Neural progenitor cell (in vitro differentiated cells): ENCODE data around the gene TNRC6C. TPM values are rescaled to one million over a fixed set of nuclear protein-coding genes. Genes with fewer than 3 reads are reported as not detected.

ENCODE experiments used
- DNase-seq: peaks from one replicate; pipeline ENCODE4 v3.0.0-alpha.2; 2016; ENCODE audit warnings: low spot score
- H2AFZ ChIP-seq: fragments of 200-600 bp; sonication (generic); replicated peaks from 2 replicates; pipeline ENCODE4 v1.6.1; 2016; ENCODE audit warnings: antibody characterized with exemption
- H3F3A ChIP-seq: fragments of 200-600 bp; sonication (generic); 2 replicates; pipeline ENCODE4 v1.6.1; 2016; ENCODE audit warnings: antibody characterized with exemption, low read depth
- H3K27ac ChIP-seq: fragments of 200-600 bp; sonication (generic); 2 replicates; pipeline ENCODE4 v1.5.1; 2016; ENCODE audit warnings: mild to moderate bottlenecking
- H3K27me3 ChIP-seq: fragments of 200-600 bp; sonication (generic); 2 replicates; pipeline ENCODE4 v1.6.1; 2016; ENCODE audit warnings: mild to moderate bottlenecking, moderate library complexity
- H3K36me3 ChIP-seq: fragments of 200-600 bp; sonication (generic); 2 replicates; pipeline ENCODE4 v1.5.1; 2016
- H3K4me1 ChIP-seq: fragments of 200-600 bp; sonication (generic); 2 replicates; pipeline ENCODE4 v1.6.1; 2016; ENCODE audit warnings: mixed run types
- H3K4me2 ChIP-seq: fragments of 200-600 bp; sonication (generic); 2 replicates; pipeline ENCODE4 v1.6.1; 2016
- H3K4me3 ChIP-seq: fragments of 200-600 bp; sonication (generic); 2 replicates; pipeline ENCODE4 v1.5.1; 2016
- H3K79me2 ChIP-seq: fragments of 200-600 bp; sonication (generic); 2 replicates; pipeline ENCODE4 v1.6.1; 2016; ENCODE audit warnings: low read depth
- H3K9ac ChIP-seq: fragments of 200-600 bp; sonication (generic); 2 replicates; pipeline ENCODE4 v1.6.1; 2016
- H3K9me3 ChIP-seq: fragments of 200-600 bp; sonication (generic); 2 replicates; pipeline ENCODE4 v1.5.1; 2016; ENCODE audit warnings: low read depth
- H4K20me1 ChIP-seq: fragments of 200-600 bp; sonication (generic); 2 replicates; pipeline ENCODE4 v1.6.1; 2016; ENCODE audit warnings: low read depth
- H3K27ac Mint-ChIP-seq: 3 replicates; pipeline ENCODE4 v1.8.0; 2021; ENCODE audit warnings: mixed read lengths
- H3K27me3 Mint-ChIP-seq: 2 replicates; pipeline ENCODE4 v1.8.0; 2022; ENCODE audit warnings: low read depth, mild to moderate bottlenecking, inconsistent platforms, moderate library complexity, mixed read lengths; ENCODE audit not compliant: insufficient read depth
- H3K36me3 Mint-ChIP-seq: 3 replicates; pipeline ENCODE4 v1.8.0; 2021; ENCODE audit warnings: mixed read lengths
- H3K4me1 Mint-ChIP-seq: 3 replicates; pipeline ENCODE4 v1.8.0; 2021; ENCODE audit warnings: mixed read lengths
- H3K4me3 Mint-ChIP-seq: 3 replicates; pipeline ENCODE4 v1.8.0; 2021; ENCODE audit warnings: mild to moderate bottlenecking, moderate library complexity, mixed read lengths
- H3K9me3 Mint-ChIP-seq: 3 replicates; pipeline ENCODE4 v1.8.0; 2020; ENCODE audit warnings: mixed read lengths
- CTCF ChIP-seq: fragments of 200-600 bp; sonication (generic); IDR thresholded peaks from 2 replicates; pipeline ENCODE4 v1.5.1; 2017; ENCODE audit warnings: antibody characterized with exemption, mild to moderate bottlenecking
- EZH2 ChIP-seq: fragments of 200-600 bp; sonication (generic); IDR thresholded peaks from 2 replicates; pipeline ENCODE4 v1.6.1; 2017; ENCODE audit warnings: antibody characterized with exemption, mild to moderate bottlenecking, moderate library complexity
- EZH2phosphoT487 ChIP-seq: fragments of 200-600 bp; sonication (generic); IDR thresholded peaks from 2 replicates; pipeline ENCODE4 v1.6.1; 2017; ENCODE audit warnings: antibody characterized with exemption
- total RNA-seq: library from RNA; depleted of rRNA; stranded (reverse); fragments of >200 nt; gene quantifications from 2 replicates; pipeline ENCODE4 v1.2.3, GENCODE V29; 2015; ENCODE audit warnings: low replicate concordance

Gene TNRC6C
- total RNA-seq, 1 donor from 2014 or later, result 14.9 TPM

GRCh38 chr17:78126895-78127238, 168.4 kb downstream of the TNRC6C start:
- Histone ChIP-seq H3K36me3 (no peaks in the 10 kb centered on the region), H3K9me3 (no peaks in the 10 kb centered on the region), H3K9ac (no peak overlapping the region), H3K4me1 (peaks cover 27% of the 10 kb centered on the region), H3K4me2 (peak overlapping the region; percentile 89), H3K27me3 (peaks cover 46% of the 10 kb centered on the region), H3K4me3 (peak overlapping the region; percentile 81), H3F3A (peaks cover 15% of the 10 kb centered on the region), H4K20me1 (peaks cover 5% of the 10 kb centered on the region), H3K27ac (no peak overlapping the region), H3K79me2 (no peaks in the 10 kb centered on the region), H2AFZ (no peak overlapping the region)
- Mint-ChIP-seq H3K4me1 (peaks cover 14% of the 10 kb centered on the region), H3K4me3 (peak overlapping the region; percentile 79), H3K27me3 (peaks cover 10% of the 10 kb centered on the region), H3K36me3 (peaks cover 3% of the 10 kb centered on the region), H3K27ac (no peak overlapping the region), H3K9me3 (no peaks in the 10 kb centered on the region)
- DNase-seq, result no peak
- no peak for TF ChIP-seq CTCF
- no peak for TF ChIP-seq EZH2phosphoT487
- TF ChIP-seq EZH2, result no peak

GRCh38 chr17:78127239-78127887, 168.9 kb downstream of the TNRC6C start:
- Histone ChIP-seq H2AFZ (peak overlapping the region; percentile 90), H4K20me1 (peaks cover 5% of the 10 kb centered on the region), H3K27me3 (peaks cover 51% of the 10 kb centered on the region), H3K4me2 (peak overlapping the region; percentile 89), H3K9me3 (no peaks in the 10 kb centered on the region), H3K9ac (no peak overlapping the region), H3F3A (peaks cover 15% of the 10 kb centered on the region), H3K79me2 (no peaks in the 10 kb centered on the region), H3K36me3 (no peaks in the 10 kb centered on the region), H3K27ac (no peak overlapping the region), H3K4me1 (peaks cover 27% of the 10 kb centered on the region), H3K4me3 (peak overlapping the region; percentile 81)
- Mint-ChIP-seq H3K4me3 (peak overlapping the region; percentile 79), H3K36me3 (peaks cover 3% of the 10 kb centered on the region), H3K9me3 (no peaks in the 10 kb centered on the region), H3K27ac (no peak overlapping the region), H3K4me1 (peaks cover 14% of the 10 kb centered on the region), H3K27me3 (peaks cover 12% of the 10 kb centered on the region)
- TF ChIP-seq CTCF (no peak), EZH2phosphoT487 (no peak), EZH2 (no peak)
- DNase-seq, result peak; percentile 50

GRCh38 chr17:78127888-78128550, 169.5 kb downstream of the TNRC6C start:
- no peak overlapping the region for H3K27ac ChIP-seq
- Mint-ChIP-seq H3K27ac (no peak overlapping the region), H3K27me3 (peaks cover 12% of the 10 kb centered on the region), H3K36me3 (peaks cover 3% of the 10 kb centered on the region), H3K4me3 (peak overlapping the region; percentile 79), H3K4me1 (peaks cover 14% of the 10 kb centered on the region), H3K9me3 (no peaks in the 10 kb centered on the region)
- DNase-seq, result no peak
- no peaks in the 10 kb centered on the region for H3K36me3 ChIP-seq
- TF ChIP-seq EZH2, result no peak
- no peak for TF ChIP-seq CTCF
- TF ChIP-seq EZH2phosphoT487, result no peak
- H3K27me3 ChIP-seq, result peaks cover 58% of the 10 kb centered on the region
- H3K9me3 ChIP-seq, result no peaks in the 10 kb centered on the region
- peaks cover 5% of the 10 kb centered on the region for H4K20me1 ChIP-seq
- peaks cover 15% of the 10 kb centered on the region for H3F3A ChIP-seq
- peak overlapping the region; percentile 89 for H3K4me2 ChIP-seq
- H2AFZ ChIP-seq, result peak overlapping the region; percentile 90
- no peak overlapping the region for H3K9ac ChIP-seq
- no peaks in the 10 kb centered on the region for H3K79me2 ChIP-seq
- H3K4me3 ChIP-seq, result peak overlapping the region; percentile 81
- H3K4me1 ChIP-seq, result peaks cover 27% of the 10 kb centered on the region
